ENCODE data around the gene VGLL4. TPM values are rescaled to one million over a fixed set of nuclear protein-coding genes. Genes with fewer than 3 reads are reported as not detected.
"Not testable (repeated sequence)": the region's sequence is repeated elsewhere in the genome, so short reads cannot be mapped to it uniquely, and the experiment has no call there.

Gene VGLL4
- polyA plus RNA-seq, 3 donors, result 8.5 to 13.2 (median 10.0) TPM

DNA sequence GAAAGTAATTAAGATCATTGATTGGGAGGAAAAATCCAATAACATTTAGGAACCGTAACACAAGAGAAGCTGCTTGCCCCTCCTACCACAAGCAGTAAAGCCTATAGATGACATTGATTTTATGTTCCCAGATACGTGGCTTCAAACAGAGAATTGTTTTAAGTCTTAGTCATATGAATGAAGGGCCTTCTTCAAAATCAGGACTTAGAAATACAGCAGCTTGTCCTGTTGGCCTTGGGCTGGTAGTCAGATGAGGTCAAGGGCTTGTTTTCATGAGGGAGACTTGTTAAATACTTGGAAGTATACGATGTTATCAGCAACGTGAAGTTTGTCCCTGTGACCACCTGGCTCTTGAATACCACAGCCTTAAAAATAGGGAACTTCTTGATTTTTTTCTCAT is 114.4 kb downstream of the VGLL4 start:
- Mint-ChIP-seq H3K4me3 (no peak overlapping the region), H3K4me1 (no peaks in the 10 kb centered on the region), H3K27ac (peak overlapping the region in 1 of 7 donors; percentile 40), H3K27me3 (ENCODE audit: low read depth in 3 of 3) (peaks cover 0 to 1% (median 0%) of the 10 kb centered on the region in 3 donors), H3K36me3 (peaks cover 28 to 57% of the 10 kb centered on the region in 2 donors), H3K9me3 (no peaks in the 10 kb centered on the region)
- H3K27me3 ChIP-seq (ENCODE audit: control insufficient read depth in 2 of 2, insufficient read depth in 2 of 2, low read length in 2 of 2), result no peaks in the 10 kb centered on the region
- no peak overlapping the region for H3K27ac ChIP-seq (ENCODE audit: low read depth in 1 of 2, low read length in 2 of 2)
- 80% methylated on average over 3 of the region's 4 CpGs for WGBS (ENCODE audit: insufficient coverage)
- H3K4me3 ChIP-seq (replicated peaks in 1 of 3; ENCODE audit: low read depth in 2 of 3, low read length in 3 of 3), result no peak overlapping the region
- H2AFZ ChIP-seq (ENCODE audit: insufficient read depth, low read depth, low read length, poor library complexity, severe bottlenecking), result no peak overlapping the region
- no peaks in the 10 kb centered on the region for H3K4me1 ChIP-seq (ENCODE audit: control insufficient read depth in 1 of 2, insufficient read depth in 2 of 2, low read length in 2 of 2)
- H3K9ac ChIP-seq (ENCODE audit: insufficient read depth, low read length, poor library complexity, severe bottlenecking), result no peak overlapping the region
- H4K20me1 ChIP-seq (ENCODE audit: insufficient read depth, low read length), result peaks cover 82% of the 10 kb centered on the region
- H3K36me3 ChIP-seq (replicated peaks in 1 of 2; ENCODE audit: control insufficient read depth in 1 of 2, insufficient read depth in 2 of 2, low read length in 2 of 2), result peaks cover 4 to 52% of the 10 kb centered on the region in 2 donors
- H3K79me2 ChIP-seq (ENCODE audit: insufficient read depth, low read length), result no peaks in the 10 kb centered on the region
- no peaks in the 10 kb centered on the region for H3K9me3 ChIP-seq (replicated peaks in 1 of 2; ENCODE audit: control insufficient read depth in 1 of 2, insufficient read depth in 1 of 2, low read length in 2 of 2)
- H3K4me2 ChIP-seq (replicated peaks; ENCODE audit: extremely low read depth, low read length, poor library complexity, severe bottlenecking), result no peak overlapping the region
- intact Hi-C loops (cut with micrococcal nuclease), result no loop called here
- TF ChIP-seq, protein P1, sequence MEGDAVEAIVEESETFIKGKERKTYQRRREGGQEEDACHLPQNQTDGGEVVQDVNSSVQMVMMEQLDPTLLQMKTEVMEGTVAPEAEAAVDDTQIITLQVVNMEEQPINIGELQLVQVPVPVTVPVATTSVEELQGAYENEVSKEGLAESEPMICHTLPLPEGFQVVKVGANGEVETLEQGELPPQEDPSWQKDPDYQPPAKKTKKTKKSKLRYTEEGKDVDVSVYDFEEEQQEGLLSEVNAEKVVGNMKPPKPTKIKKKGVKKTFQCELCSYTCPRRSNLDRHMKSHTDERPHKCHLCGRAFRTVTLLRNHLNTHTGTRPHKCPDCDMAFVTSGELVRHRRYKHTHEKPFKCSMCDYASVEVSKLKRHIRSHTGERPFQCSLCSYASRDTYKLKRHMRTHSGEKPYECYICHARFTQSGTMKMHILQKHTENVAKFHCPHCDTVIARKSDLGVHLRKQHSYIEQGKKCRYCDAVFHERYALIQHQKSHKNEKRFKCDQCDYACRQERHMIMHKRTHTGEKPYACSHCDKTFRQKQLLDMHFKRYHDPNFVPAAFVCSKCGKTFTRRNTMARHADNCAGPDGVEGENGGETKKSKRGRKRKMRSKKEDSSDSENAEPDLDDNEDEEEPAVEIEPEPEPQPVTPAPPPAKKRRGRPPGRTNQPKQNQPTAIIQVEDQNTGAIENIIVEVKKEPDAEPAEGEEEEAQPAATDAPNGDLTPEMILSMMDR (IDR thresholded peaks at IDR 0.05), result no peak
- DNase-seq, result no peak

DNA sequence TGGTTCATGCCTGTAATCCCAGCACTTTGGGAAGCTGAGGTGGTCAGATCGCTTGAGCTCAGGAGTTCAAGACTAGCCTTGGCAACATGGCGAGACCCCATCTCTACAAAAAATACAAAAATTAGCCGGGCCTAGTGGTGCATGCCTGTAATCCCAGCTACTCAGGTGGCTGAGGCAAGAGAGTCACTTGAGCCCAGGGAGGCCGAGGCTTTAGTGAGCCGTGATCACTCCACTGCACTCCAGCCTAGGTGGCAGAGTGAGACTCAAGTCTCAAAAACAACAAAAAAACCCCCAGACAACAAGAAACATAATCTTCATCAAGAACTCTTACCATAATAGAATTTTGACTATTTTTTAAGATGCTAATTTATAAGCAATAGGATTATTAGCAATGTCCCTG is 117.6 kb downstream of the VGLL4 start:
- not testable (repeated sequence) for DNase-seq
- 100% methylated on average over 4 of the region's 5 CpGs for WGBS (ENCODE audit: insufficient coverage)

More for the DNA sequence above, 117.6 kb downstream of the VGLL4 start:
- Histone ChIP-seq H4K20me1 (ENCODE audit: insufficient read depth, low read length) (peaks cover 83% of the 10 kb centered on the region), H3K36me3 (replicated peaks in 1 of 2; ENCODE audit: control insufficient read depth in 1 of 2, insufficient read depth in 2 of 2, low read length in 2 of 2) (peaks cover 2 to 36% of the 10 kb centered on the region in 2 donors)
- Mint-ChIP-seq H3K27ac (peak overlapping the region in 2 of 7 donors; percentile 15 to 30), H3K36me3 (peaks cover 24 to 59% of the 10 kb centered on the region in 2 donors)
- H3K27me3 Mint-ChIP-seq (ENCODE audit: low read depth in 3 of 3); H3K27me3 ChIP-seq (ENCODE audit: control insufficient read depth in 2 of 2, insufficient read depth in 2 of 2, low read length in 2 of 2); H3K4me3 Mint-ChIP-seq; H2AFZ ChIP-seq (ENCODE audit: insufficient read depth, low read depth, low read length, poor library complexity, severe bottlenecking); H3K9me3 Mint-ChIP-seq; H3K4me1 Mint-ChIP-seq; intact Hi-C loops (cut with micrococcal nuclease); H3K9me3 ChIP-seq (replicated peaks in 1 of 2; ENCODE audit: control insufficient read depth in 1 of 2, insufficient read depth in 1 of 2, low read length in 2 of 2); H3K9ac ChIP-seq (ENCODE audit: insufficient read depth, low read length, poor library complexity, severe bottlenecking); H3K4me1 ChIP-seq (ENCODE audit: control insufficient read depth in 1 of 2, insufficient read depth in 2 of 2, low read length in 2 of 2); H3K27ac ChIP-seq (ENCODE audit: low read depth in 1 of 2, low read length in 2 of 2); H3K79me2 ChIP-seq (ENCODE audit: insufficient read depth, low read length); H3K4me2 ChIP-seq (replicated peaks; ENCODE audit: extremely low read depth, low read length, poor library complexity, severe bottlenecking); H3K4me3 ChIP-seq (replicated peaks in 1 of 3; ENCODE audit: low read depth in 2 of 3, low read length in 3 of 3): not testable (repeated sequence)
